Muscle layer of duodenum (tissue), 2 donors: ENCODE data around the gene NCOA5.
A peak's percentile ranks its signal among the peaks of the same experiment; 100 is the strongest.

ENCODE experiments used
- H3K27ac ChIP-seq: one replicate; pipeline ENCODE4 v1.7.0; 2013; ENCODE audit warnings: mild to moderate bottlenecking, low read length
- H3K27me3 ChIP-seq: one replicate; pipeline ENCODE4 v1.7.0; 2013; ENCODE audit warnings: low read depth, mild to moderate bottlenecking, control low read depth, low read length
- H3K36me3 ChIP-seq, 2 donors: one replicate each; pipeline ENCODE4 v1.7.0; 2013; ENCODE audit warnings: low read length in 2 of 2, control low read depth in 1 of 2, mild to moderate bottlenecking in 1 of 2; ENCODE audit not compliant: insufficient read depth in 2 of 2, control insufficient read depth in 1 of 2
- H3K4me1 ChIP-seq, 2 donors: one replicate each; pipeline ENCODE4 v1.7.0; 2013; ENCODE audit warnings: low read length in 2 of 2, mild to moderate bottlenecking in 2 of 2, control low read depth in 1 of 2, moderate library complexity in 1 of 2; ENCODE audit not compliant: insufficient read depth in 2 of 2, control insufficient read depth in 1 of 2
- H3K4me3 ChIP-seq, 2 donors: one replicate each; pipeline ENCODE4 v1.7.0; 2013; ENCODE audit warnings: low read length in 2 of 2, low read depth in 1 of 2, mild to moderate bottlenecking in 1 of 2
- H3K9me3 ChIP-seq, 2 donors: one replicate each; pipeline ENCODE4 v1.7.0; 2013; ENCODE audit warnings: low read length in 2 of 2, control low read depth in 1 of 2, mild to moderate bottlenecking in 1 of 2; ENCODE audit not compliant: control insufficient read depth in 1 of 2
- donor health status: healthy.

NCOA5 gene

GRCh38 chr20:46057856-46058598 lies 31.7 kb downstream of the NCOA5 start:
- Histone ChIP-seq H3K27me3 (peaks cover 8% of the 10 kb centered on the region), H3K4me1 (peaks cover 5 to 33% of the 10 kb centered on the region in 2 donors), H3K27ac (no peak overlapping the region), H3K9me3 (no peaks in the 10 kb centered on the region), H3K4me3 (peak overlapping the region in 1 of 2 donors; percentile 50), H3K36me3 (peaks cover 17 to 26% of the 10 kb centered on the region in 2 donors)

GRCh38 chr20:46056970-46057855 lies 32.5 kb downstream of the NCOA5 start:
- Histone ChIP-seq H3K4me1 (peaks cover 5 to 33% of the 10 kb centered on the region in 2 donors), H3K36me3 (peaks cover 13 to 18% of the 10 kb centered on the region in 2 donors), H3K27ac (no peak overlapping the region), H3K9me3 (no peaks in the 10 kb centered on the region), H3K27me3 (peaks cover 8% of the 10 kb centered on the region), H3K4me3 (peak overlapping the region in 1 of 2 donors; percentile 50)

GRCh38 chr20:46056027-46056833 lies 33.5 kb downstream of the NCOA5 start:
- Histone ChIP-seq H3K27ac (no peak overlapping the region), H3K27me3 (peaks cover 8% of the 10 kb centered on the region), H3K9me3 (no peaks in the 10 kb centered on the region), H3K36me3 (peaks cover 3 to 8% of the 10 kb centered on the region in 2 donors), H3K4me1 (peaks cover 5 to 28% of the 10 kb centered on the region in 2 donors), H3K4me3 (no peak overlapping the region)

- H3K36me3 ChIP-seq, result no peaks in the 10 kb centered on the region
- H3K27me3 ChIP-seq, result peaks cover 8% of the 10 kb centered on the region
- H3K4me3 ChIP-seq, result no peak overlapping the region
- no peaks in the 10 kb centered on the region for H3K9me3 ChIP-seq
- no peak overlapping the region for H3K27ac ChIP-seq
- H3K4me1 ChIP-seq, result peaks cover 5 to 22% of the 10 kb centered on the region in 2 donors
These were observed 34.5 kb downstream of the NCOA5 start for GRCh38 chr20:46055269-46055668.

GRCh38 chr20:46054606-46055005 lies 35.2 kb downstream of the NCOA5 start:
- Histone ChIP-seq H3K27me3 (peaks cover 8% of the 10 kb centered on the region), H3K9me3 (no peaks in the 10 kb centered on the region), H3K4me1 (peaks cover 5 to 22% of the 10 kb centered on the region in 2 donors), H3K27ac (no peak overlapping the region), H3K36me3 (no peaks in the 10 kb centered on the region), H3K4me3 (no peak overlapping the region)

- Histone ChIP-seq H3K27ac (no peak overlapping the region), H3K27me3 (peaks cover 8% of the 10 kb centered on the region), H3K9me3 (no peaks in the 10 kb centered on the region), H3K4me3 (no peak overlapping the region), H3K36me3 (no peaks in the 10 kb centered on the region), H3K4me1 (peaks cover under 1 to 17% of the 10 kb centered on the region in 2 donors)
These were observed 36.3 kb downstream of the NCOA5 start for GRCh38 chr20:46053416-46053815.

- no peaks in the 10 kb centered on the region for H3K36me3 ChIP-seq
- peaks cover 0 to under 1% of the 10 kb centered on the region in 2 donors for H3K4me1 ChIP-seq
- no peaks in the 10 kb centered on the region for H3K9me3 ChIP-seq
- no peak overlapping the region for H3K27ac ChIP-seq
- peaks cover 6% of the 10 kb centered on the region for H3K27me3 ChIP-seq
- no peak overlapping the region for H3K4me3 ChIP-seq
These were observed 38.0 kb downstream of the NCOA5 start for GRCh38 chr20:46051556-46052308.

- no peaks in the 10 kb centered on the region for H3K36me3 ChIP-seq
- H3K4me1 ChIP-seq, result no peaks in the 10 kb centered on the region
- H3K9me3 ChIP-seq, result no peaks in the 10 kb centered on the region
- peaks cover 3% of the 10 kb centered on the region for H3K27me3 ChIP-seq
- no peak overlapping the region for H3K27ac ChIP-seq
- H3K4me3 ChIP-seq, result no peak overlapping the region
These were observed 38.9 kb downstream of the NCOA5 start for GRCh38 chr20:46050885-46051284.

GRCh38 chr20:46050444-46050843 lies 39.3 kb downstream of the NCOA5 start:
- Histone ChIP-seq H3K4me1 (no peaks in the 10 kb centered on the region), H3K4me3 (no peak overlapping the region), H3K27me3 (peaks cover 3% of the 10 kb centered on the region), H3K27ac (no peak overlapping the region), H3K36me3 (no peaks in the 10 kb centered on the region), H3K9me3 (no peaks in the 10 kb centered on the region)

- Histone ChIP-seq H3K4me1 (no peaks in the 10 kb centered on the region), H3K27me3 (peaks cover 3% of the 10 kb centered on the region), H3K9me3 (no peaks in the 10 kb centered on the region), H3K36me3 (no peaks in the 10 kb centered on the region), H3K27ac (no peak overlapping the region), H3K4me3 (no peak overlapping the region)
These were observed 39.9 kb downstream of the NCOA5 start for GRCh38 chr20:46049815-46050214.
